ENCODE measurements around the gene BRSK1. TPM values are rescaled to one million over a fixed set of nuclear protein-coding genes. Genes with fewer than 3 reads are reported as not detected.

Gene BRSK1
- 10 to 100 TPM; 12.7 to 16.2 (median 14.6) TPM for polyA plus RNA-seq (ENCODE audit: insufficient read length in 3 of 3)
- long read RNA-seq, donor 1, result 0 reads
- long read RNA-seq, donor 2, result 0 reads
- long read RNA-seq, donor 3, partial matches to known transcripts, result 80 of 81 reads
- long read RNA-seq, donor 3, other reads (novel, unspliced or antisense), result 0 of 81 reads
- long read RNA-seq, donor 4, result 0 reads
- long read RNA-seq, donor 5, partial matches to known transcripts, result 5 of 7 reads
- long read RNA-seq, donor 5, other reads (novel, unspliced or antisense), result 0 of 7 reads
- long read RNA-seq, donor 6, result 0 reads
- long read RNA-seq, donor 7, partial matches to known transcripts, result 5 of 6 reads
- long read RNA-seq, donor 7, other reads (novel, unspliced or antisense), result 0 of 6 reads
- long read RNA-seq, donor 8, partial matches to known transcripts, result 0 of 1 reads
- long read RNA-seq, donor 8, other reads (novel, unspliced or antisense), result 0 of 1 reads
- long read RNA-seq, donor 9, result 0 reads
- long read RNA-seq, donor 10, result 0 reads
- long read RNA-seq, donor 11, result 0 reads
- long read RNA-seq, donor 12, partial matches to known transcripts, result 0 of 1 reads
- long read RNA-seq, donor 12, other reads (novel, unspliced or antisense), result 0 of 1 reads
- long read RNA-seq, donor 13, result 0 reads
- long read RNA-seq, donor 14, result 0 reads
- long read RNA-seq, donor 15, partial matches to known transcripts, result 0 of 1 reads
- long read RNA-seq, donor 15, other reads (novel, unspliced or antisense), result 0 of 1 reads
- long read RNA-seq, donor 16, partial matches to known transcripts, result 0 of 3 reads
- long read RNA-seq, donor 16, other reads (novel, unspliced or antisense), result 0 of 3 reads

DNA sequence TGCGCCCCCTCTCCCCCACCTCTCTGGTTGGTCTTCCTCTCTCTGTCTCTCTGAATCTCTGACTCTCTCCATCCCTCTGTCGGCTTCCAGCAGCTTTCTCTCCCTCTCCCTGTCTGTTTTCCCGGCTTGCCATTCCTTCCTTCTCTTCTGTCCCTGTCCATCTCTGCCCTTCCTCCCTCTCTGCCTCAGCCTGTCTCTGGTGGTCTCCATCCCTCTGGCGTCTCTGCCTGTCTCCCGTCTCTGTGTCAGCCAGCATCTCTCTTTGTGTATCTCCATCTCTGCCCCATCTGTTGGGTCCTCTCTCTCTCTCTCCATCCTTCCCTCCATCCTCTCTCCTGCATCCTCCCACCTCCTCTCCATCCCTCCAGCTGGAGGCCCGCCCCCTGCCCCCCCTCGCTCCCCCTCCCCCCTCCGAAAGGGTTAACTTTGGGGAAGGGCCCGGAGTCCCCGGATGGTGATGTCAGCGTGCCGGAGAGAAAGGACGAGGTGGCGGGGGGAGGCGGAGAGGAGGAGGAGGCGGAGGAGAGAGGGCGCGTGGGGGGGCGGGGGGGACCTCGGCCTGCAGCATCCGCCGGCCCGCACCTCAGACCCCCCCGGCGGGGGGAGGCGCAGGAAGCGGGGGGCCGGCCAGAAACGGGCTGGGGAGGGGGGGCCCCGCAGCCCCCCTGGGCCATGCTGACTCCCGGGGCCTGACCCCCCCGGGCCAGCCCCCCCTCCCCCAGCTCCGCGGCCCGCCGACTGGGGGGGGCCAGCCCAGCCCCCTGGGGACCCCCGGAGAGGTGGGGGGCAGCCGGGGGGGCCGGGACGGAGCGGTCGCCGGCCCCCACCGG, at the start of gene BRSK1:
BRSK1 (plus strand) TSS at position 450 of the 830 bp plus-strand sequence. CDS start 446 bp downstream, outside the sequence.
- DNase-seq (ENCODE audit: extremely low read depth in 1 of 11, low read depth in 9 of 11, low spot score in 4 of 11), result peak in 6 of 11 donors; percentile 53 to 73 (median 68)

DNA sequence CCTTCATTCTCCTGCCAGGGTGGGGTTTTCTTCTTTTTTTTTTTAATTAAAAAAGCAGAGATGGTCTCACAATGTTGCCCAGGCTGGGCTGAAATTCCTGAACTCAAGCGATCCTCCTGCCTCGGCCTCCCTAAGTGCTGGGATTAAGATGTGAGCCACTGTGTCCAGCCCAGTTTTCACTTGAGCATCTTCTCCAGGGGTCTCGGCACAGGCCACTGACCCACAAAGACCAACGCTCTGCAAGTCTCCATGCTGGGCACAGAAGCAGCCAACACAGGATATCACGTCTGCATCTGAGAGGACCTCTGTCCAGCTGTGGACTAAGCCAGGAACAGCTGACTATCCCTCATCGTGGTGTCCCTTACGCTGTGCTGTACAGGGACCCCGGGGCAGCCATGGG, 45.8 kb upstream of the BRSK1 start:
- DNase-seq (ENCODE audit: extremely low read depth in 1 of 11, low read depth in 9 of 11, low spot score in 4 of 11), result no peak

DNA sequence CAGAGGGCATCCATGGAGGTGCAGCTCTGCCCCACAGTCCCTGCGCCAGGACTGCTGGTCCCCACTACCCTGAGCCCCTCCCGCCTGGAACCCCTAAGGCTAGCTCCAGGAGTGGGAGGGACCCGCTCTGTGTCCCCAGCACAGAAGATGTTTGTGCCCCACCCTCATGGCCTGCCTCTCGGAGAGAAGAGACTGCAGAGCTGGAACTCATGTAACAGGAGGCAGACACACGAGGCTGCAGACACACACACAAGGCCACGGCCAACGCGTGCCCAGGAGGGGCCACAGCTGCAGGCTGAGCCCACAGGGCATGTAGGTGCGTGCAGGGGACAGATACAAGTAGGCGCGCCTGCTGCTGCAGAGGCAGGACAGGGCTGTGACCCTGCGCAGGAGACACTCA, 44.8 kb upstream of the BRSK1 start:
- no peak for DNase-seq (ENCODE audit: extremely low read depth in 1 of 11, low read depth in 9 of 11, low spot score in 4 of 11)

DNA sequence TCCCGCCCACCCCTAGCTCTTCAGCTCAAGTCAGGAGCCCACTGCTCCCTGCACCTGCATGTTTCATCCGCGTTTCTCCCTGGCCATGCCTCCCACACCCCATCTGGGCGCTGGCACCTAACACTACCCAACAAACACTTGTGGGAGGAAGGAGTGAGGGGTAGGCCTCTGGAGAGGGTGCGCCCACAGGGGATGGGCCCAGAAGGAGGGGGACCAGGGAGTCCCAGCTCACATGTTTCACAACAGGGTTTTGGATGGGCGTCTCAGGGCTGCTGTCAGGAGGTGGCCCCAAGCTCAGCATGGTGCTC, 43.1 kb upstream of the BRSK1 start:
- DNase-seq (ENCODE audit: extremely low read depth in 1 of 11, low read depth in 9 of 11, low spot score in 4 of 11), result no peak

DNA sequence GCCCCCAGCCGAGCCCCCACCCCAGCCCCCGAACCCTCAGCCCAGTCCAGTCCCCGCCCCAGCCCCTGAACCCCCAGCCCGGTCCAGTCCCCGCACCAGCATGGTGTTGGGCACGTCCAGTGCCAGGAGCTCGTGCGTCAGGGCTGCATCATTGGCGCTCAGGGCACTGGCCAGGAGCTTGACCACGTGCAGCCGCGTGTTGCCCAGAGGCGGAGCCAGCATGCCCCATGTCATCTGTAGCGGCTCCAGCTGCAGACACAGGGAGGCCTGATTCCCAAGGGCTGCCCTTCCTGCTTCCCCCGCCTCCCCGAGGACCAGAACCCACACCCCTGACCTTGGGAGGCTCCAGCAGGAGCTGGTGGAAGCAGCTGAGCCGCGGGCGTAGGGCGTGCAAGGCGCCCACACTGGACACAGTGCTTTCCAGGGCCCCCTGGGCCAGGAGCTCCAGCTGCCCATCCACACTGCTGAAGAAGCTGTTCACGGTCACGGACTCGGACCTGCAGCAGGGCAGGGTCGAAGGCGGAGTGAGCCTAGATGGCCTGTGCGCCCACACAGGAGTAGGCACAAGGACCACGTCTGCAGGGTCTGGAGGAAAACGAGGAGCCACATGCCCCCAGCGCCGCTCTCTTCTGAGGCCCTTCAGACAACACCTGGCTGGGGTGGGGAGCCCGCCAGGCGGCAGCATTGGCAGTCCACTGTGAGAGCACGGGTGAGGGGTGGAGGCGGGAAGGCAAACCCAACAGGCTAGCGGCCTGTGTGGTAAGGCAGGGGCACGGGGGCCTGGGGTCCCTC, 42.5 kb upstream of the BRSK1 start:
- no peak for DNase-seq (ENCODE audit: extremely low read depth in 1 of 11, low read depth in 9 of 11, low spot score in 4 of 11)

DNA sequence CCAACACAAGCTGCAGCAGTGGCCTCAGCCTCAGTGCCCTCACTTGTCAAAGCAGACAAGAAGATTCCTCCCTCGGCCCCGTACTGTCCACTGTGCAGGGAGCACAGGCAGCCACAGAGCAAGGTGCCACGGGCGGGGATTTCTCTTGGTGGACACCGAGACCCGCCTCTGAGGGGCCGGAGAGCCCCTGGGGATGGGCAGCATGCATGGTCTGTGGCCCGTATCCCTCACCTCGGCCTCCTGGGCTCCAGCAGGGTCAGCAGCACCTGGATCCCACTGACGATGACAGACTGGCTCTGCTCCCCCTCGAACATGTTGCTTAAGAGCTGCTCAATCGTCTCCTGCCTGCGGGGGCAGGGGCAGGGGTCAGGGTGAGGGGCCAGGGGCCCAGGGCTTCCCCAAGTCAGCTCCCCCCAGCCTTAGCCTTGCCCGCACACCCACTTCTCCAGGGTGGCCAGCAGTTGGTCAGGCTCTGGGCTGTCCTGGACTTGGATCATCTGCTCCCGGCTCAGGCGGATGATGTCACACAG, 41.8 kb upstream of the BRSK1 start:
- no peak for DNase-seq (ENCODE audit: extremely low read depth in 1 of 11, low read depth in 9 of 11, low spot score in 4 of 11)

DNA sequence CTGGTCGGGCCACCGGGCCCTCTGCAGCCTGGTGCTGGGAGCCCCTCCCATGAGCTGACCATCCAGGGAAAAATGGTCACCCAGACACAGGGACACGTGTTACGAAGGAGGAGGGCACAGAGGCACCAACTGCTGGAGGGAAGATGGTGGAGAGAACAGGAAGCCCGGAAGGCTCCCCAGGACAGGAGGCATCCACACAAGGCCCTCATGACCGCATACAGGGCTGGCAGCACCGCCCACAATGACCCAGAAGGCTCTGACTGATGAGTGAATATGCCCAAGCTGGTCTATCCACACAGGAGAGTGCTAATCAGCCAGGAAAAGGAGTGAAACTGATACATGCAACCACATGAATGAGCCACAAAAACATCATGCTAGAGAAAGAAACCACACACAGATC, 41.3 kb upstream of the BRSK1 start:
- no peak for DNase-seq (ENCODE audit: extremely low read depth in 1 of 11, low read depth in 9 of 11, low spot score in 4 of 11)

DNA sequence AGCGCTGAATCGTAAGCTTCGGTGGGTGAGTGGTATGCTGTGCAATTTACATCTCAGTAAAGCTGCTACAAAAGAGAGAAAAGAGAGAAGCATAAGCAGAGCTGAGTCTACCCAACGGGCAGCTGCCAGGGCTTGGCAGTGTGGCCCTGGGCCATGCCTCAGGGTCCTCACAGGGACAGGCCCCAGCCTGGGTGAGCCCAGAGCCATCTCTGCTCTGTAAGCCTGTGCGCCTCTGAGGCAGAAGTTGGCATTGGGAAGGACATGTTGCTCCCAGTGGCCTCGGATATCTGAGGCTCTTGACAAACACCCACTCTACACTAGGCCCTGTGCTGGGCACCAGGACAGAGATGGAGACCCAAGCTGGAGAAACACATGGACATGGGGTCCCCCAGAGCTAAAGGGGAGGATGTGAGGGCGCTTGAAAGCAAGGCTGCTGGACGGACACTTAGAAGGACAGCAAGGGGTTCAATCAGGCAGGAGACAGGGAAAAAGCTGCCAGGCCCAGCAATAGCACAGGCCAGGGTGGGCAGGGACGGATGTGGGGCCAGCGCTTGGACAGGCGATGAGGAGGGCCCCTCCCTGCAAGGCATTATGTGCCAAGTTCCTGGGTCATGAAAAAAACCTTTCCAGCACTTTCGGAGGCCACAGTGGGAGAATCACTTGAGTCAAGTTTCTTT, 39.7 kb upstream of the BRSK1 start:
- no peak for DNase-seq (ENCODE audit: extremely low read depth in 1 of 11, low read depth in 9 of 11, low spot score in 4 of 11)

DNA sequence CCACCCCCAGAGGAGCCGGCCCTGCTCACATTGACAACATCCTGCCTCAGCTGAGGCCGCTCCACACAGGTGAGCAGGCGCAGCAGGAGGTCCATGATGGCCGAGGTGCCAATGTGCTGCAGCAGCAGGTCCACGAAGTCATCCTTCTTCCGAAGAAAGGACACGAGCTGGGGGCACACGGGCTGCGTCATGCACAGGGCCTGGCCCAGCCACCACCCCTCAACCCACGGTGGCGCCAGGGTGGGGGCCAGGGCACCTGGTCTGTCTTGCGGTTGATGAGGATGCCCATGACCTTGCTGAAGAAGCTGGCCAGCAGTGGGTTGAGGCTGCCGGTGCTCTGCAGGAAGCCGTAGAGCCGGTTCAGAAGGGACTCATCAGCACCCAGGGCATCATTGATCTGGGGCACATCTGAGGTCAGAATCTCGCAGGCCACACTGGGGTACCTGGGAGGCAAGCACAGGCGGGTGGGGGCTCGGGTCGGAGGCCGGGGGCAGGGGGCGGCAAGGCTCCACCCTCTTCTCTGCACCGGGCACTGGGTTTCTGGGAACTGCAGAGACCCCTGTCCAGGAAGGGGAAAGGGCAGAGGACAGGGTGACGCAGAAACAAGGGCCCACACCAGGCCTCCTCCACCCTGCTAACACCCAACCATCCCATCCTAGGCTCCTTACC, 38.4 kb upstream of the BRSK1 start:
- DNase-seq (ENCODE audit: extremely low read depth in 1 of 11, low read depth in 9 of 11, low spot score in 4 of 11), result no peak

DNA sequence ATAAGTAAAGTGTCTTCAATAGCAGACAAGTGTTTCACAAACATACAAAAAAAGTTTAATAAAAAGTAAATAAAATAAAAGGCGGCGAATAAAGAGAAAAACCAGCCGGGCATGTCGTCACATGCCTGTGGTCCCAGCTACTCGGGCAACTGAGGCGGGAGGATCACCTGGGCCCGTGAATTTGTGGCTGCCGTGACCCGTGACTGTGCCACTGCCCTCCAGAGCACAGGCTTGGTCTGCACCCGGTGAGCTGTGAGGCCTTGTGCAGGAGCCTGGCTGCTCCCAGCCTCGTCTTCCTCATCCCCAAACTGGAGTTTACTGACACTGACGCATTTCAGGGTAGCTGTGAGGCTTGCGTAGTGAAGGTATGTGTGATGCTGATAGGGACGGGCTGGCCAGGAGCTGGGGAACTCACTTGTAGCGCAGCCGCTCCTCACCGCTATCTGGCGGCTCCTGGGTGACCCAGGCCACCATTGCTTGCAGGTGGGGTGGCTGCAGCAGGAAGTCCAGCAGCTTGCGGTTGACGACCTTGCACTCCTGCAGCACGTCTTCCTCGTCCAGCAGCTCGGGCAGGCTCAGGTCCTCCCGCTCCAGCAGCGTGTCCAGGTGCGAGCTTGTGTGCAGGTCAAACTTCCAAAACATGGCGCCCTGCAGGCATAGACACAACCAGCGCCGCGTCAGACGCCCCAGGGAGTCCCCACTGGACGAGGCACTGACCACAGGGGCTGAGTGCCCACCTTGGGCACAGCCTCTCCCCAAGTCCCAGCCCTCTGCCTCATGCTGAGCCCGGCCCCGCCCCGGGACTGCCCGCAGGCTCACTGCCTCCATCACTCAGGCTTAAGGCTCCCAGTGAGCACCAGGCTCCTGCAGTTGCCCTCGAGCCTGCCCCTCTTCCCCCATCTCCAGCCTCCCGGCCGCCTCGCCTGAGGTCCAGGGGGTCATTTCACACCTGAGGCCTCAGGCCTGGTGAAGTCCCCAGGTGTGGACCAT, 37.0 kb upstream of the BRSK1 start:
- no peak for DNase-seq (ENCODE audit: extremely low read depth in 1 of 11, low read depth in 9 of 11, low spot score in 4 of 11)

DNA sequence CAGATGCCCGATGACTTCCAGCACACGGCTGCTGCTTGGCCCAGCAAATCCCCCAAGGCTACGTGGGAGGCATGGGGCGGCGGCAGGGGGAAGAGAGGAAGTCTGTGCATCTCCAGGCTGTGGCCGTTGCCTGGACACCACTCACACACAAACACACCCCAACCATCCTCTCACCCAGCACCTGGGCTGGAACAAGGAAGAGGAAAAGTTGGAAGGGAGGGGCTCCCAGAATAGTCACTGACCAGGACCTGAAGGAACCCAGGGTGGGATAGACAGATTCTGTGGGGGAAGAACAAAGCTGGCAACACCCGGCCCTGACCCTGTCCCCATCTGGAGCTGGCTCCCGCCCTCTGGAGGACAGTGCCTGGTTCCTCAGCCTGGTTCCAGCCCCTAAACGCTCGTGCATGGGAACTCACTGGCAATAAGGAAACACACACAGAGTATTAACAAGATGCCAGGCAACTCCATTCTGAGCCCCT, 36.1 kb upstream of the BRSK1 start:
- DNase-seq (ENCODE audit: extremely low read depth in 1 of 11, low read depth in 9 of 11, low spot score in 4 of 11), result no peak

DNA sequence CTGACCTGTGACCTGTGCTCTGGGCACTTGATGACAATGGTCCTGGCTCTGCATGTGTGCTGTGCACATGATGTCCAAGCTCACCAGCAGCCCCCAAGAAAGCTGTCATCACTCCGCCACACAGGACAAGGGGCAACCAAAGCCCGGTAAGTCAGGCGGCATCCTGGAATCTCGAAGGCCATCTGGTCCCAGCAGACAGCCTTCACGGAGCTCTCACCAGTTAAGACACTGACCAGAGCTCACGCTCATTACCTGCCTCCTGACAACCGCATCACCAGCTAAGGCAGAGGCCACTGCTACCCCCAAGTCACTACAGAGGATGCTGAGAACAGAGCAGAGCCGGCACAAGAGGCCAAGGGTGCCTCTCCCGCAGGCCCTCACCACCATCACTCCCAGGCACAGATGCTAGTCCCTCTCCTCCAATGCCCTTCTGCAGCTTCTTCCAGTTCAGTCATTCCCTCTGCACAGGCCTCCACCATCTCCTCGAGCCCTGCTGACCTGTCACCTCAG, 35.6 kb upstream of the BRSK1 start:
- no peak for DNase-seq (ENCODE audit: extremely low read depth in 1 of 11, low read depth in 9 of 11, low spot score in 4 of 11)

DNA sequence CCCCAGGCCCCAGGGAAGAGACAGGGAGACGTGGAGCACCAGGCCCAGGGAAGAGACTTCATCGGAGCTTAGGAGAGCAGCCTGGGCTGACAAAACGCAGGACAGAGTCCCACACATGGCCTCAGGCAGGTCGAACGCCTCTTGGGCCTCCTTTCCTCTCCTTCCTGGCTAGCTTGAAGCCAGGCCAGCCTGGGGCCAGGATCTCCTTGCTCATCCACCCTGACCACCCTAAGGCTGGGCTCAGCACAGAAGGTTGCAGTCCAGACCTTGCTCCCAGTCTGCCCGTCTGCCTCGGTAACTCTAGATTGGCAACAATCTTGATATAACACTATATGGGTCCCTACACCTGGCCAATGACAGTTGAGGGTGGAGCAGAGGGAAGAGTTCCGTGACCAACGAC, 35.1 kb upstream of the BRSK1 start:
- no peak for DNase-seq (ENCODE audit: extremely low read depth in 1 of 11, low read depth in 9 of 11, low spot score in 4 of 11)

DNA sequence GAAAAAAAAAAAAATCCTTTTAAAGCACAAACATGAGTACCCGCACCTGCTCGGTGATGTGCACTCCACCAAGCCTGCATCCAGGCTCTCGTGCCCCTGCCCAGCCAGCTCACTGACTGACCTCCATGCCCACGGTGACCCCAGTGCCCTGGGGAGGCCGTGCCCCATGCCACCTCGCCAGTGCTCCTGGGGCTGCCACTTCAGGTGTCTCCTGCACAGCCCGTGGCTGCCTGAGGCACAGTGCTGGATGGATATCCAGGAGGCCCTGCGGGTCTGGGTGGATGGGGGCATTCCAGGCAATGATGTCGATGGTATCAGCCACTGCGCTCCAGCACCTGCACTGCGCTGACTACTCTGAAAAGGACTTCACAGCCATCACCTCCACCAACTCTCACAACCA, 34.0 kb upstream of the BRSK1 start:
- DNase-seq (ENCODE audit: extremely low read depth in 1 of 11, low read depth in 9 of 11, low spot score in 4 of 11), result no peak

DNA sequence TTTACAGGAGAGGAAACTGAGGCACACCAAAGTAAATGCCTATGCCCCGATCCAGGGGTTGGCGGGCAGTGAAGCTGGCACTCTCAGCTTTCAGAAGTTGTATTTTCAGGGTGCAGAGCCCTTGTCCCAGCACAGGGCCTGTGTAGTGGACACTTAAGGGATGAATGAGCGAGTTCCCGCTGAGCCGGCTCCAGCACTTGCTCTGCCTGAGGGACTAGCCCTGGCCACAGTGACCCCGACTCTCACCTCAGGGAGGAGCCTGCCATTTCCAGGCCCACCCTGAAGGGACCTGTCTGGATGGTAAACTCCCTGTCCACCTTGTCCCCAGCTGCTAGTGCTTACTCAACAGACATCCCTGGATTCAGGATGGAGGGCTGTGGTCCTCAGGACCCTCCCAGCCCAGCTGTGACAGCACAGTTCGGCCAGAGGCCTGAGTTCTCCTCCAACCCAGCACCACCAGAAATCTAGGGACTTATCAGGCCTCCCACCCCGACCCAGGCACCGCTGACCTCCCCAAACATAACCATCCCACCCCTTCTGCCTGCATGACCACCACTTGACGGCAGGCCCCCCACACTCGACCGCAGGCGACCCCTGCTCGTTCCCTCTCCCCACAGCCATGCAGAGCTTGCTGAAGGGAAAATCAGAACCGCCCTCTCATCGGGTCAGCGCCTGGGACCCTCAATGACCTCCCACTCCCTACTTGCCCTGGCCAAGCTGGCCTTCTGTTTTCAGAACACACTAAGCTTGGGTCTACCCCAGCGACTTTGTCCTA, 33.3 kb upstream of the BRSK1 start:
- no peak for DNase-seq (ENCODE audit: extremely low read depth in 1 of 11, low read depth in 9 of 11, low spot score in 4 of 11)
